GM18526 (cell line): ENCODE results near the gene WWOX.

Source experiments
- POLR2A ChIP-seq: IDR thresholded peaks from 3 replicates; pipeline ENCODE4 v1.6.1; 2011; ENCODE audit not compliant: insufficient read length; ENCODE audit errors: extremely low read depth

WWOX gene

DNA sequence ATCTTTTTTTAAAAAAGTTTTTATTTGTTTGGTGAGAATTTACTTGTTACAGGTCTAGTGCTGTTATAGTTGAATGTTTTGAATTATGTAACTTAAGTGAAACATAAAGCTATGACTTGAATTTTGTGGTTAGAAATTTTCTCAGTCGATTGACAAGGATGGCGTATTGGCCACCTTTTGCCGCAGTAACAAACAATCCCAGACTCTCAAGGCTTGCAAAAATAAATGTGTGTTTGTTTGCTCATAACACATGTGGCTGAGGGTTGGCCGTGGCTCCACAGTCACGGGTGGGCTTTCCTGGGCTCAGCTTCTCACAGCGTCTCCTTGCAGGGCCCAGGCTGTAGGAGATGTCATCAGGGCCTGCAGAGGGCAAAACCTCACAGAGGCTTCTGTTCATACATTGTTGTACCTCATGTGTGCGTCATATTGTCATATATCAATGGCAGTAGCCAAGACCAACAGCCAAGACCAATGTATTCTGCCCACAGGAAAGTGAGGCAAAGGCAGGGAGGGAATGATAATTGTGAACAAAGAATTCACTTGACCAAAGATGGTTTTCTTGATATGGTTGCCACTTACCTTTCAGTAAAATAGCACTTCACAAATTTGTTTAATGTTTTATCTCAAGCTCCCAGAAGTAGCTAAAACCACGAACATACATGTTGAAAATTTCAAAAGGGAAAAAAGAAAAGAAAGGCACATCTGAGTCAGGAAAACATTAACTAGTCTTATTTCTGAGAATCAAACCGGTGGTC lies 93.5 kb downstream of the WWOX start:
- no peak for TF ChIP-seq POLR2A

DNA sequence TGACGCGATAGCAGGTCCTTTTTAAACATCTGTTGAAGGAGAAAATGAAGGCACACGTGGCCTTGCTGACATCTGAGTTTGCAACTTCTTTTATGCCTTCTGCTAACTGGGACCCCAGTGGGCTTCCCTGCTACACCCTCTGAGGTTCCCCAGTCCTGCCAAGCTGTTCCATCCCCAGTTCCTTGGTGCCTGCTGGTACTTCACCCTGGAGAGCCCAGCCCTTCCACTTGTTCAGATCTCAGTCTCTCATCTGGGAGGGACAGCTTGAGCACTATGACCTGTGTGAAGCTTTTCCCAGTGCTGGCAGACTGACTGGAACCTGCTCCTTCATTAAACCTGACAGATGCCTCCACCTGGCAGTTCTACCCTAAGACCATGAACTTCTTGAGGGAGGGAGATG lies 95.5 kb downstream of the WWOX start:
- no peak for TF ChIP-seq POLR2A

DNA sequence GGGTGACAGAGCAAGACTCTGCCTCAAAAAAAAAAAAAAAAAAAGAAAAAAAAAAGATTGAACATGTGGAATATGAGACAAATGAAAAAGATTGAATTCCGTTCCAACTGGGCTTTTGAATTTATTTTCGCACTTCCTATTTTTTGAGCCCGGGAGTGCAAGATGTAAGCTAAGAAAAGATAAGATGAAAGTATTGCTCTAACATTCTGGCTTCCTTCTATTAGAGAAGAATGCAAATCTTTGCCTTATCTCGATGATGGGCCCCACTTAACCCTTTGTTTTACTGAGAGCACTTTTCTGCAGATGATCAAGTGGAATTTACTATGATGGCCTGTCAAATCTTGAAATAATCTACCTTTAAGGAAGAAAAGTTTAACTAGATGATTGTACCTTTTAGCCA lies 96.3 kb downstream of the WWOX start:
- TF ChIP-seq POLR2A, result no peak

DNA sequence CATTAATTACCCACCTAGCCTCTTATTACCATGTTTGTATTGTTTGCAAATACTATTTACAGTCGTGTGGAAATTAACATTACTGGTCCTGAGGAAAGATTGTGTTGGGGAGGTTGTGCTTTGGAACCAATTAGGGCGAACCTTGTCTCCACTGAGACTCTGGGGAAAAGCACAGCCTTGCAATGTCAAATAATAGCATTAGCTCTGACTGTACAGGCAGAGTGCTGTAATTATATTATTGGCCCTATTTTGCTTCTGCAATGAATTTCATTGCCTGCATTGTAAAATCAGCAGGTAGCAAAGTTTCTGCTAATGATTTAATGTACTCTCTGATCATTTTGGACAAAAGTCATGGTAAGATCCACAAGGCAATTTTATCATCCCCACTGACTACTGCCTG lies 97.0 kb downstream of the WWOX start:
- no peak for TF ChIP-seq POLR2A

DNA sequence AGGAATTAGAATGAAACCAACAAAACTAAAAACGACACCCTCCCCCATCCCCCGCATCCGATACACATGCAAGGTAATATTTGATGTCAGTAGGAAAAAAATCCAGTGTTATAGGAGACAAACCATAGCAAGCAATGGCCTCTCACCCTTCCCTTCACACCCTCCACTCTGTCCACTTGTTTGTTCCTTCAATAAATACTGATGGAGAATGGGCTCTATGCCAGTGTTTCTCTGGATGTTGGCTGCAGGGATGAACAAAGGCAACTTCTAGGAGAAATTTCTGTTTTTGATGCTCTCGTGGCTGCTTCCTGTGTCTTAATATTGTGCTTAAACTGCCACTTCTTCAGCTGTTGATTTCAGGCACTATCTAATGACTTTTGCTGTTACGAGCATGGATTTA lies 98.8 kb downstream of the WWOX start:
- TF ChIP-seq POLR2A, result no peak

DNA sequence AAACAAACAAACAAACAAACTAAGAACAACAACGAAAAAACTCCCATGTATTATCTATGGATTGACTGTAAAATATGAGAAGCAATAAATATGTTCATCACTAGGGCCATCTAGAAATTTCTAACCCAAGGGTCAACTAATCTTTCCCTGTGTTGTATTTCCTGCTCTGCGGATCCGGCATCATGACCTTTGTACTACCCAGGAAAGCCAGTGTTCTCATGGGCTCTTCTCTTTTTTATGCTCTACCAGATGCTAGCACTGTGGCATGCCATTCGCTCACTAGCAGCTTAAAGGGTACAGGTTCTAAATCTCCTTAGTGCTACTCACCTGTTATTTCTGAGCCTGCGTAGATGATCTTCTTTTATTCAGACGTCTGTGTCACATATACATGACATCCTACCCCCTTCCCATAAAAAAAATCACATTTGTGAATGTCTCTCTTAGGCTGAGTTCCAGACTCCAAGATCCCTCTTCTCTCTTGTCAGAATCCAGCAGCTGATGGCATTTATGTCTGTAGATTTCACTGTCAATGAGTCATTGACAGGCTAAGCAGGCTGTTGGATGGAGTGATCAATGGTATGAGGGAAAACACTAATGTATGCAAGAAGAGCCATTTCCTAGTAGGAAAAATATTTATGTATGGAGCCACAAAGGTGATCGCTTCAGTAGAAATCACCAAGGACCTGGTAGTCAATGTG lies 100.0 kb downstream of the WWOX start:
- no peak for TF ChIP-seq POLR2A

DNA sequence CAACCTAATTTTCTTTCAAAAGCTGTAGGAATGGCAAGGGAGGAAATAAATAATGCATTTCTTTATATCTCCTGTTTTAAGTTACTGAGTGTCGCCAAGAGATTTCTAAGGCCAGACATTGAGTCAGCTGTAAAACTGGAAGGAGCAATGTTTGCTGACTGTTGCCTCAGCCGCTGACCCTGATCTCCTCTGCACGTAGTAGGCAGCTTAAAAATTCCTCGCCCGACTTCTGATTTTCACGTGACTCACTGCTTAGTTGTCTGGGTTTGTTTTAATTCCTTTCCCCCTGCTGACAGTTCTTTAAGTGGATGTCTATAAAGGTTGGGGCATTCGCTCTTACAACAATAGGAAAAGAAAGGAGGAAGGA lies 100.6 kb downstream of the WWOX start:
- TF ChIP-seq POLR2A, result no peak

DNA sequence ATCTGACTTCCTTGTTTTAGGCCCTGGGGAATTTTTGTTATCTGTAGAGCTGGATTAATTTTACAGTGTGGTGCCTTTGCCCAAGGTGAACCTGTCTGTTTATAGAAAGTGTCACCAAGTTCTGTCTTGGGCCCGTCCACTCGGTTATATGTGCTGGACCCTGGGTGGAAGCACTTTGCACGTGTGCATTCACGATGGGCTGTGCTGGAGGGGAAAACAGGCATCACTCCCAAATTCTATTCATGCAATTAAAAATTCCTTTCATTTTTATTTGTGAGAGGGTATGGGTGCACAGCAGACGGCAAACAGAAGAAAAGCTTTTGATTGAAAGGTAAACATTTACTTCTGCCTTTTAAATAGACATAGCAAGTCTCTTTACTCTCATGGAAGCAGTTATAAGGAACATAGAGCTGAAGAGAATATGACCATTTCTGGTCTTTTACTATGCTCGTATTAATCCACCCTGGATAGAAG lies 101.2 kb downstream of the WWOX start:
- TF ChIP-seq POLR2A, result no peak

DNA sequence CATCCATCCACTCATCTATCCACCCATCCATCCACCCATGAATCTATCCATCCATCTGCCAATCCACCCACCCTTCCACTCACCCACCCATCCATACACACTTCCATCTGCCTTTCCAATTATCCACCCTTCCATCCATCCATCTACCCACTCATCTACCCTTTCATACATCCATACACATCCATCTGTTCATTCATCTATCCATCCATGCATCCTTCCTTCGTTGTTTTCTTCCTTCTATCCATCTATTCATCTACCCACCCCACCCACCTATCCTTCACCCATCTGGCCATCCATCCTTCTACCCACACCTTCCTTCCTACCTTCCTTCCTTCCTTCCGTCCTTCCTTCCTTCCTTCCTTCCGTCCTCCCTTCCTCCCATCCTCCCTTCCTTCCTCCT lies 106.1 kb downstream of the WWOX start:
- no peak for TF ChIP-seq POLR2A

DNA sequence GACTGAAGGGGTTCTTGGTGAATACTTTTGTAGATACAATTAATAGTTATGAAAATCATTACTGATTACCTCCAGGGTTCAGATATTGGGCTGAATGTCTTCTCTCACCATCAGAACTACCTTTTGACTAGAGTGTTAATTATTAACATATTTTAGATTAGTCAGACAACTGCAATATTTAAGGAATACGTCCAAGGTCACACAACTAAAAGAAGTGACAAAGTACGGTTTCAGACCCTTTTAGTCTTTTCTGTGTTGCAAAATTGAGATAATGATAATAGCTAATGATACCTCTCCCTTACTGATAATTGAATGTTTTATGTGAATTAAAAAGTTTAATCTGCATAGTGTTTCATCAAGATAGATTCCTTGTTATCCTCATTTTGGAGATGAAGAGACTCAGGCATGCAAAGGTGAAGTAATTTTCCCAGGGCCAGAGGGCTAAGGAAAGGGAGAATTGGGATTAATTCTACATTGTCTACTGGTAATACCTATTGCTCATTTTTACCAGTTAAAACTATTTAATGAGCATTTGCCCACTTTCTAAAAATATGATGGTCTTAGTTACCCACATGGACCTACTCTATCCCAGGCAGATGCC lies 107.3 kb downstream of the WWOX start:
- no peak for TF ChIP-seq POLR2A

DNA sequence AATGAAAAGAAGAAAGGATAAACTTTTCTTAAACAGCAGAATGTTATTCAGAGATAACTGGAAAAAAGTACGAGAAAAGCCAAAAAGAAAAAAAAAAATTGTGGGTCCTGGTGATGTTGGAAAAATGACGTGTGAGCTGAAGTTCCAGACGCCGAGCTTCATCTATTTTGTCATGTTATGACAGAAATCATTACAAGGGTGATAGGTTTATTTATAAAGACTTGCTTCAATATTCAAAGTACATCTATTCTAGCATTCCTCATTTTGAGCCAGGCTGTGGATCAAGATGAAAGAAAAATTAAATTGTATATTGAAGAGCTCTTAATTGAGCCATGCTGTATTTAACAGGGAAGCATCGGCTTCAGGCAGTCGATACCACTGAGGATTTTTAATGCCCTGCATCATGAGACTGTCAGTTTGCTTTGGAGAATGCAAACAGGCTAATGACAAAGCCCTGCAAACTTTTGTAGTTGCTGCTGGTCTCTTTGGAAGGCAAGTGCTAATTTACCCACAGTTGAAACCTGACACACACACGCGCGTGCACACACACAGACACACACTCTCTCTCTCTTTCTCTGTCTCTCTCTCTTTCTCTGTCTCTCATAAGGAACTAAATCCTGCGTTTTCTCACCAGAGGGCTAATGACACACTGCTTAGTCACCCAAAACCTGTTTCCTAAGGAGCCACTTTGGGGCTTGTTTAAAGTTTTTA lies 110.7 kb downstream of the WWOX start:
- TF ChIP-seq POLR2A, result no peak

DNA sequence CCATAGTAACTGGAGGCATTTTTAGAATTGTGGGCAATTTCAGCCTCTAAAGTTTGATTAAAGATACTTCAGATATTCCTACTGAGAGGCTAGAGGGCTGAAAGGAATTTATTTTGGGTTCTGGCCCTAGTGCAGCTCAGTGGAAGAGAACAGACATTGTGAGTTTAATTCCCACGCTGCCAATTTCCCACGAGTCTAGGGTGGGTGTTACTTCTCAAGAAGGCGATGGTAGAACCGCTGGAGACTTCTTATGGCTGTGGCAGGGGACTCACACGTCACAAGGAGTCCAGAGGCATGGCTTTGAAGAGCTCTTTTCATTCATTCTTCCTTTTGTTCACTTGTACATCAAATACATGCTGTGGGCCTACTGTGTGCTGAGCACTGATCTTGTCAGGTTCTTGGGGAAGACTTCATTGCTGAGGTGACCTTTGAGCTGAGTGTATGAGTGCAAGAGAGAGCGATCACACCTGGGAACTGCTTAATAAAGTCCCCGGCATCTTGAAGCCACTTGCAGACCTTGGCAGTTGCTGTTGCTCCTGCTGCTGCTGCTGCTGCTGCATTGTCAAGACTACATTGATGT lies 111.7 kb downstream of the WWOX start:
- TF ChIP-seq POLR2A, result no peak

DNA sequence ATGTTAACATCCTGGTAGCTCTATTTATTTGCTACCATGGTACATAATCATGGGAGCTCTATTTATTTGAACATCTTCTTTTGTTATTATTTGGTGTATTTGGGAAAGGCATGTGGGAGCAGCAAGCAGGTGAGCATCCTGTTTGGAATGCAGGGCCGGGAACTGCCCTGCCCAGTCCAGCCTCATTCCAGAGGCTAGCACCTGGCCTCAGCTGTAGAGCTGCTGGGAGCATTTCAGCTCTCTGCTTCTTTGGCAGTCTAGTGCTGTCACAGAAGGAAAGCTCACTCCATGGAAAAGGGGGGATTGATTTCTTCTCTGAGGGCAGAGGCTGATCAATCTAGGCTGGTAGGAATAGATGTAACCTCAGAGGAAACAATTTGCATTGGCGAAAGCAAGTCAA lies 112.5 kb downstream of the WWOX start:
- no peak for TF ChIP-seq POLR2A

DNA sequence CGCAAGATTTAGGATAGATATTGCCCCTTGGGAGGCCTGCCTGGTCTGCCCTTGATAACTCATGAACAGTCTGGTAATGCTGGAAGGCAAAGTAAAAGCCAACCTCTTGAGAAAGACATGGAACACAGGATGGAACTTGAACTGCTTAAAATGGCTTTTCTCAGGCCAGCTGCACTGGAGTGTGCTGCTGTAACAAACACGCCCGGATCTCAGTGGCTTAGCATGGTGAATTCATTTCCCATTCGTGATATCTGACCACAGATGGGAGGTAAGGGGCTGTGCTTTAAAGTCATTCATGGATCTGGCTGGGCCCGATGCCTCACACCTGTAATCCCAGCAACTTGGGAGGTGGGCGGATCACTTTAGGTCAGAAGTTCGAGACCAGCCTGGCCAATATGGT lies 113.2 kb downstream of the WWOX start:
- no peak for TF ChIP-seq POLR2A

DNA sequence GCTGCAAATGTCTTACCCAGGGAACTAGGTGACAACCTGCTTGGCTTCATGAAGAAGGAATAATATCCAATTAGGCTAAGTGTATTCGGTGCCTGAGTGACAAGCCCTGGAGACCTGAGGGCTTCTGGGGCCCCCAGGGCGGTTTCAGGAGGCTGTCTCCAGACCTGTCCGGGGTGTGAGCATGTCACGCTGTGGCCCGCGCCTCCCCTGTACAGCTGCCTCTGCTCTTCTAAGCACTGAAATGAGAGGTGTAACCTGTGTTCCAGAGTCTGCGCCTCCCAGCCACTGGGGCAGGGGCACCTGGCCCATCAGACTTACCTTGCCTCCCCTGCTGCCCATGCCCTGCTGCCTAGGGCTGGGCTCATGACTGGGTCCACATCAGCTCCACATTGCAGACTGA lies 114.3 kb downstream of the WWOX start:
- no peak for TF ChIP-seq POLR2A
